Measurements from ENCODE around the gene LMX1A.

The LMX1A gene

DNA sequence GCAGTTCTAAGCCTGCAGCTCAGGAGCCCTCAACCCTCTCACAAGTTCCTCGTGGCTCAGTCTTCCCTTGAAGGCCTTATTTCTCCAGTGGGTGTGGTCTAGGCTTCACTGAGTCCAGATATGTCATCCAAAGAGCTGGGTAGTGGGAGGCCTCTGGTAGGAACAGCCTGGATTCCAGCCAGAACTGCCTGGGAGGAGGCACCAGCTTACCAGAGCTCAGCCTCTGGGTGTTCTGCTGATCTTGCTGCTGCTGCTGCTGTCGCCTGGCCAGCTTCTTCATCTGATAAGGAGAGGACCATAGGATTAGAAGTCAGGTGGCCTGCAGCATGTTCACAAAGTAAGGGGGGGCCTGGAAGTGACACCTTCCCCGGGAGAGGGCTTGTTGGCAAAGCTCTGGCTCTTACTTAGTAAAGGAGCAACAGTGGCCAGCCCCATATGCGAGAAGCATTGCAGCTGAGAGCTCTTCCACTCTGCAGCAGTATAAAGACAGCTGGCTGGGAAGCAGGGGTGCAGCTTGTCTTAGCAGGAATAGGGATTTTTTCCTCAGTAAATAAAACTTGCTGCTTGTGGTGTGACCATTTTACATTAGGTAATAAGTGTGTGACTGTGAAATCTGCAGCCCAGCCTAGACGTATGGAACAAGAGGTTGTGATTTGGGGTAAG, 148.5 kb downstream of the LMX1A start:
- DNase-seq, result no peak

DNA sequence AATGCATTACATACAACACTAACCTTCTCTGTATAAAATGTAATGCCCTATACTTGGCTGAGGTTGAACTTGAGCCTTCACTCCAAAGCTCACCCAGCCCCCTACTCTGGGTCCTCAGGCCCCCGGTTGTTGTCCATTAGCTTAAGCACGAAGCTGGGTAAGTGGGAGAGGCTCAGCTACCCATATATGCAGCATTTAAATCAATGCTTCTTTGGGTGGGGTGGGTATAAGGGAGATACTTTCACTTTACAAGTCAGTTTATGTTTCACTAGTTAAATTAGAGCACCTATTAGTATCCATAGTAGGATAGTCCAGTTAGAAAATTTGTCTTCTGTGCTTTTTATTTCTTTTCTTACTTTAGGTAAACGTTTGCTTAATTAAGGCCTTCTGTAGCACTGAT, 151.4 kb downstream of the LMX1A start:
- no peak for DNase-seq

DNA sequence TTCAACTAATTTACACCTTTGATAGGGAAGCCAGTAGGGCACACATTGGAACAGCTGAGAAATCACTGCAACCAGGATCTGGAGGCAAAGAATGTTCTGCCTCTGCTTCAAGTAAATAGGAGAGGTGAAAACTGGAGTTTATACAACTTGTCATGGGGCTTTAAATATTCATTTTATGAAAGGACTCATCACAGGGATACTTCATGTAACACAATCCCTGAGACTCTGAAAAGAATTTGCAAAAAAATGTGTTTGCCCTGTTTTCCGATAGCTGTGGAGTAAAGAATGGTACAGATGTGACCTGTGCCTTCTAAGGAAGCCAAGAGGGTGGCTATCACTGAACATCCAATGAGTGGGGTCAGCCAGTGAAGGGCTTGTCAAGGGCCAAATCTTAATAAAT, 152.0 kb downstream of the LMX1A start:
- no peak for DNase-seq

DNA sequence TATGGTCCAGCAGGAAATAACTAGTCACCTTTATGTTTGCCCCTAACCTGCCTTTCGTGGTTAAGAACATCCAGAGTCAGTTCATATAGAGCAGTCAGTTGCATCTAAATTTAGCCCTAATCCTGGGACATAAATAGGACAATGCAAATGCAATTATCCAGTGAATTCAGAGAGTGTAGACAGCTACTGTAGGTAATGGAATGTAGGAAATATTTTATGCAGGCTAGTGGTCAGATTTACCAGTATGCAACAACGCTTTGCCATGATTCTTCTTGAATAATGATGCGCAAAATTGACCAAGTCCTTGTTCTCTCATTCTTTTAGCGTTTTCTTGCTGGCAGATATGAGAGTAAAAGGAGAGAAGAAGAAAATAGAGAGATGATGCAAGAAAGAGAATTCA, 165.4 kb downstream of the LMX1A start:
- no peak for DNase-seq

DNA sequence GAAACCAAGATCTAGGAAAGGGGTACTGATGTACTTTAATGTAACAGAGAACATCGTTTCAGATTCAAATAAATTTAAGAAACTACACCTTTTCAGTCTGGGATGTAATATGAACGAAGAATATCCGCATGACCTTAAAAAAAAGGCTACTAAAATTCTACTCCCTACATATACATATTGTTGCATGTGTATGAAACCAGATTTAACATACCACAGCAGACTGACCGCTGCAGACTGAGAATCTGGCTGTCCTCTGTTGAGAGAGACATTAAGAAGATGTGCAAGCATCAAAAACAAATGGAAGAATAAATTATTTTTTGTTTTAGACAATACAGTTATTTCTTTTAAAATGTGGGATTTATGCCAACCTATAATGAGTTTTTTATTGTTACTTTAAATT, 166.6 kb downstream of the LMX1A start:
- DNase-seq, result no peak

DNA sequence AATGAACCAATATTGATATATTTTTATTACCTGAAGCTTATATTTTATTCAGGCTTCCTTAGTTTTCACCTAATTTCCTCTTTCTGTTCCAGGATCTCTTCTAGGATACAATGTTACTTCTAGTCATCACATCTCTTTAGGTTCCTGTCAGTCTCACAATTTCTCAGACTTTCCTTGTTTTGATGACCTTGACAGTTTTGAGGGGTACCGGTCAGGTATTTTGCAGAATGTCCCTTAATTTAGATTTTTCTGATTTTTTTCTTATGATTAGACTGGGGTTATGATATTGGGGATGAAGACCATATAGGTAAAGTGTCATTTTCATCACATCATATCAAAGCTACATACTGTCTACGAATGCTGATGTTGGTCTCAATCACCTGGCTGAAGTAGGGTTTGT, 167.5 kb downstream of the LMX1A start:
- DNase-seq, result no peak

DNA sequence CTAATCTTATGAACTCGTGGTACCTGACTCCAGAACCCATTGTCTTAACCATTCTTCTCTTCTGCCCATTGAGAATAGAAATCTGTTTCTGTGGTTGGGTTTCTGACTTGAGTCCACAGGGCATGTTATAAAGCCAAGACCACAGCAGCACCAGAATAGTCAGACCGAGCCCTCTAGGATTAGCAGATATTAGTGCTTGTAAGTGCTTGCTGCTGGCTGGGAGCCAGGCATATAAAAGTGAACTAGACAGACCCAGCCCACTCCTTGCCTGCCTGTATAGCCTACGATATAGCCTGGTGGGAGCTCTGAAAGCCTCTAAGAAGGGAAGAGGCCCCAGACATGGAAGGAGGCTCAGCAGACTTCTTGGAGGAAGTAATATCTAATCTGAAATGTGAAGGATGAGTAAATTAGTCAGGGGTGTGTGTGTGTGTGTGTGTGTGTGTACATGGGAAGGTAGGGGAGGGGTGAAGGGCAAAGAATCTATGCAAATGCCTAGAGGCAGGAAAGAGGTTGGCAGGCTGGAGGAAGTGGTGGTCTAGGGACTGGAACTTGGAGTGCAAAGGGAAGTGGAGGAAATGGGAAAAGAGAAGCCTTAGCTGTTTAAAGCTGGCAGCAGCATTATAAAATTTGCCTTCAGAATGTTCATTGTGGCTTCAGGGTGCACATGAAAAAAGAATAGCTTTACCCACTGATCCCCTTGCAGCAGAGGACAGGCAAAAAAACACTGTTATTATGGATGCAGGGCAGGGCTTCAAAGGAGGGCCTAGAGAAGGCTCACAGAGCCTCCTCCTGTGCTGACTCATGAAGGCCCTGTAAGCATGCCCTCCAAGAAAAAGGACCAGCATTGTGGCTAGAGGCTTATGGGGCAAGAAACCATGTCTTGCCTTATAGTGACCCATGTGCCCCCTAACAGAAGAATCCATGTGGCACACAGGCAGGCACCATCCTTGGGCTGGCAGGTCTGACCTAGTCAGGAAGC, 169.2 kb downstream of the LMX1A start:
- no peak for DNase-seq

DNA sequence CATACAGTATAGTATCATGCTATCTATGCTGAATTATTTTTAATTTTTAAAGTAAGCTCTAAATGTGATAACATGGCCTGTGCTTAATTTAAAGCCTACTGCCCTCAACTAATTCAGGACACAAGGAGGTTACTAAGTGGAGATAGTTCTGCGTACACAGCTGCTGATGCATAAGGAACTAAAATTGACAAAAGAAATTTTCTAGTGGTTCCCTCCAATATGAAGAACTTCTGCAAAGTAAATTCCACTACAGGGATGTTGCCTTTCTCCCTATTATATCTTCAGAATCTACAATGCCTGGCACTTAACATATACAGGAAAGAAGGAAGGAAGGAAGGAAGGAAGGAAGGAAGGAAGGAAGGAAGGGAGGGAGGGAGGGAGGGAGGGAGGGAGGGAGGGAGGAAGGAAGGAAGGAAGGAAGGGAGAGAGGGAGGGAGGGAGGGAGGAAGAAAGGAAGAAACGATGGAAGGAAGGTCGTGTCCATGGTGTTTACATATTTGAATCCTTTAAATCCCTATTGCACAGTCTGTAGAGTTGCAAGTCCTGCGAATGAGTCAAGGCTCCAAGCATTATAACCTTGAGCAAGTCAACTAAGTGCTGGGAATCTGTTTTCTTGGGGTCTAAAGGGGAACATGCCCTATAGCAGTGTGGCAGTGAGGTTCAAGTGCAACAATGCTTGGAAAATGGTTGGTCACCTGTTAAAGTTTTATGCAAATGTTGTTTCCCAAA, 171.2 kb downstream of the LMX1A start:
- no peak for DNase-seq

DNA sequence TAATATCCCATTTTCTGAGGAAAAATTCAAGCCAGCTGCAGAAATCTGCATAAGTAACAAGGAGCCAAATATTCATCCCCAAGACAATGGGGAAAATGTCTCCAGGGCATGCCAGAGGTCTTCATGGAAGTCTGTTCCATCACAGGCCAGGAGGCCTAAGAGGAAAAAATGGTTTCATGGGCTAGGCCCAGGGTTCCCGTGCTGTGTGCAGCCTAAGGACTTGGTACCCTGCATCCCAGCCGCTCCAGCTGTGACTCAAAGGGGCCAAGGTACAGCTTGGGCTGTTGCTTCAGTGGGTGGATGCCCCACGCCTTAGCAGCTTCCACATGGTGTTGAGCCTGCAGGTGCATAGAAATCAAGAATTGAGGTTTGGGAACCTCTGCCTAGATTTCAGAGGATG, 173.5 kb downstream of the LMX1A start:
- DNase-seq, result no peak

DNA sequence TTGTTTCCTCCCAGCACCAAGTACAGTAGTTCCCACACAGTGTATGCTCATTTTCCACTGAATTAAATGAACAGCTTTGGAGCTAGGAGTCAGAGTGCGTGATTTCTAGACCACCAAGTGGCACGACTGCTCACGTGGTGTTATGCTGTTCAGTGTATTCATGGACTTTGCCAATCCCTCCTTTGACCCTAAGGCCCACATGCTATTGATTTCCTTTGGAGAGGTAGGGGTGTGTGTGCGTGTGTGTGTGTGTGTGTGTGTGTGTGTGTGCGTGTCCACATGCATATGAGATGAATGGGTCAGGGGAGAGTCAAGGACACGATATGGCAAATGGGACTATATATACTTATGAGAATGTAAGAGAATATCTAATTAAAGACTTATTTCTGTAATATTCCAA, 177.2 kb downstream of the LMX1A start:
- no peak for DNase-seq

DNA sequence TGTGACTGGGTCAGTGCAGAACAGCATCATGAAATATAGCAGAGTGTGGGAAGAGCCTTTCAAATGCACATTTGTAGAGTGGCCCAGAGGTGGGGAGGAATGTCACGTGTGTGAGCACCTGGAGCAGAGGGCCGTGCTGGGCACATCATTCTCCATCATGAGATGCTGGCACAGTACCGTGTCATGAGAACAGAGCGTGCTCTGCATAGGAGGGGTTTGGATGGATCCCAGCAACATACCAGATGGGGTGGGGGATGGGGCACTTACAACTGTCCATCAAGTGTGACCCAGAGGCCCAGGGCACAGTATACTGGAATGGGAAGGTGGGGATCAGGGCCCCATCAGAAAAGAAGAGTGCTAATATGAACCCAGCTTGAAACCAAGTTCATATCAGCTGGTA, 182.0 kb downstream of the LMX1A start:
- no peak for DNase-seq

DNA sequence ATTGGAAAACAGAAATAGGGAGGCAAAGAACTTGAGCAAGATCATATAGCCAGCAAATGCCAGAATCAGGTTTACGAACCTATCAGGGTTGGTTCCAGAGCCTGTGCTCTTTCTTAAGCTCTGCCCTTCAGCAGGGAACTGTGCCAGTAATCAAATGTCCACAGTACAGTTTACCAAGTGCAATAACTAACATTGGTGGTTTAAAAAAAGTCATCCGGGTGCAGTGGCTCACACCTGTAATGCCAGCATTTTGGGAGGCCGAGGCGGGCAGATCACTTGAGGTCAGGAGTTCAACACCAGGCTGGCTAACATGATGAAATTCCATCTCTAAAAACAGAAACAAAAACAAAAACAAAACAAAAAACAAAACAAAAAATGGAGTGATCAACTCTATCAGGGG, 182.7 kb downstream of the LMX1A start:
- DNase-seq, result no peak

DNA sequence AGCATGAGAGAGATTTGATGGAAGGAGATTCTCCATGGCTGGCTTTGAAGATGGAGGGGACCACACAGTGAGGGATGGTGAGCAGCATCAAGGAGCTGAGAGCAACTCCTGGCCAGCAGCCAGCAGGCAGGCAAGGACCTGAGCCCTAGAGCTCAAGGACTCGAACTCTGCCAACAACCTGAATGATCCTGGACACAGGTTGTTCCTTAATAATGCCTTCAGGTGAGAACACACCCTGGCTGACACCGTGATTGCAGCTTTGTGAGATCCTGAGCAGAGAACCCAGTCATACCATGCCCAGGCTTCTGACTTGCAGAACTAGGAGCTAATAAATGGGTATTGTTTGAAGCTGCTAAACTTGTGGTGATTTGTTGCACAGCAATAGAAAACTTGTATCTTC, 183.1 kb downstream of the LMX1A start:
- DNase-seq, result no peak

DNA sequence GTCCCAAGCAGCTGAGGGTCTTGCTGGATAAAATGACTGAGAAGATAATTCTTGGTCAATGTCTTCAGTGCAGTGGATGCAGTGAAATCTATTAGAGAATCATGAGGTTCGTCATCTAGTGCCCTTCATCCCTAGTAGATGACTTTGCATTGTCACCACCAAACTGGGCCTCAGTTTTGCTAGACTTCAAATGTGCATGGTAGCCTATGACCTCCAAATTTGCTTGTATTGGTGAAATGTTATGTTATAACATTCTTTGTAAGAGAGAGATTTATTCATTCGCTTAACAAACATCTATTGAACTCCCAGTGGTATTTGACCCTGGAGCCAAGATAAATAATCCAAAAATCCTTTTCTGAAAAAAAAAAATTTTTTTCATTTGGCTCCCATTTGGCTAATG, 183.8 kb downstream of the LMX1A start:
- DNase-seq, result no peak

DNA sequence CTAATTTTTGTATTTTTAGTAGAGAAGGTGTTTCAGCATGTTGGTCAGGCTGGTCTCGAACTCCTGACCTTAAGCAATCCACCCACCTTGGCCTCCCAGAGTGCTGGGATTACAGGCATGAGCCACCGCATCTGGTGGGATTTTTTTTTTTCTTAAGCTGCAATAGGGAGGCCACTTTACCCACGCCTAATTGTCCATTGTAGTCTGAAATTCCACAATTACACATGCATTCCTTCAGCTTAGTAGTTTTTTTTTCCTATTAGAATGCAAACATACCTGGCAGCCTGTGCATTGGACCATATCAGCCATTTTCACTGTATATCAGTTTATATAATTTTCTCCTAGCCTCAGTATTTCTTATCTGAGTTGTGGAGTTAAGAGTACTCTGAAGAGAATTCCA, 186.8 kb downstream of the LMX1A start:
- no peak for DNase-seq

DNA sequence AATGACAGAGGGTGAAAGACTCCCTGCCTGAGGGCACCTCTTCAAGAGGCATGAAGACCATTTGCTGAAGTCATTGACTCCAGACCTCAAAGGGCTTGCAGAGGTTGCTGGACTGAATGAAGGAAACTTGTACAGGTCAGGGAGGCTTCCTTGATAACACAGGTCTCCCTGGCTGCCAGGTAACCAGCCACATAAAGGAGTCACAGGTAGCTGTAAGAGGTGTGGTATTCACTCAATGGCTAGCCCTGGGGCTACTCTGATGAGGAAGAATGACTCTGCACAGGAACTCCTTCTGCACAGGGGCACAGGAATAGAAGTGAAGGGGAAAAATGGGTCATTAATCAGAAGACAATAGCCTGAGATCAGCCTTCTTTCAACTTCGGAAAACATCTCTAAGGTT, 187.5 kb downstream of the LMX1A start:
- DNase-seq, result no peak

DNA sequence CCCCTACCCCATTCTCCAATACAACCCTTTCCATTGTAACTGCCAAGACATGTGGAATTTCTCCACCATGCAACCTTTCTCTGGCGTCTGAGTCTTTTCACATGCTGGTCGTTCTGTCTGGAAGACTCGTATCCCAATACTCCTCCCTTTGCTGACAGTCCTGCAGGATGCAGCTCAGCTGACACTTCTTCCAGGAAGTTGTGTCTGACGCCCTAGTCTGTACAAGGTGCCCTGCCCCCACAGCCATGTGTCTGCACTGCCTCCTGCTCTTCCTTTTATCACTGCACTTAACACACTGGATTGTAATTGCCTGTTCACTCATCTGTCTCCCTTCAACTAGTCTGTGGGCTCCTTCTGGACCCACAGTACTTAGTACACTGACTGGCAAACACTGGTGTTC, 188.0 kb downstream of the LMX1A start:
- no peak for DNase-seq

DNA sequence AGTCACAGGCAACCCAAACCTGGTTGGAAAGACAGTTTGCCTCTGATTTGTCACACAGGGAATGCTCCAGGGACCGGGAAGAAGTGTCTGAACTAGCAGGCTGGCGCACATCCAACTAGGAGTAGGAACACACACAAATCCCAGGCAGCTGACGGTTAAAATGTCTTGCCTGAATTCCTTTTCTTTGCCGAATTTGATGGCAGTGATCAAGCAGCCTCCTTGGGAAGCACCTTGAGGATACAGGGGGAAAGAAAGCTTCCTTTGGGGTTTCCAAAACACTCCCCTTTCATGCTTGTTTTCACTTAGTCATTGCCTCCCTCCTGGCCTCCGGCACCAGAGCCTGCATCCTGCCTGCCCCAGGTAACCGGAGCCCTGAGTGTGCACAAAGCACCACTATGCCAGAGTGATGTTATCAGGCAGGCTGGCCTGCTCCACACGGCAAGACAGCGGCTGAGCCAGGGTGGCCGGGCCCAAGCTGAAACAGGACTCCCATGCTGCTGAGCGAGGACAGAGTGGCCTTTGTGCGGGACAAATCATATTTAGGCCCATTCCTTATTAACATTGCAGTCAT, 193.8 kb downstream of the LMX1A start:
- no peak for DNase-seq

DNA sequence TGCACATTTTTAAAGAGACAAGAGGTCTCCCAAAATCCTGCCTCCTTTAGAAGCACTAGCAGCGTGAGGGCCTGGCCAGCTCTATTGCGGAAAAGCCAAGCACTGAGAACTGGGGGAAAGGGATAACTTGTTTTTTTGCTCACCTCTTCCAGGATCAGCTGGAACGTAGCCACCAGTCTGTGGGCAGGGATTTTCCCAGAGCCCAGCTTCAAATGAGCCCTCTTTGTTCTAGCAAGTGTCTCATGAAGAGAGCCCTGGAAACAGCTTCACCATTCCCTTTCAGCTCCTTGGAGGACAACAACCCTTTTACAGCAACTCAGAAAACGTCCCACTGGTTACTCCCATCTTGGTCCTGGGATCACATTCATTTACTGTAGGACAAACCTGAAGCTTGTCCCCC, 195.4 kb downstream of the LMX1A start:
- DNase-seq, result no peak

DNA sequence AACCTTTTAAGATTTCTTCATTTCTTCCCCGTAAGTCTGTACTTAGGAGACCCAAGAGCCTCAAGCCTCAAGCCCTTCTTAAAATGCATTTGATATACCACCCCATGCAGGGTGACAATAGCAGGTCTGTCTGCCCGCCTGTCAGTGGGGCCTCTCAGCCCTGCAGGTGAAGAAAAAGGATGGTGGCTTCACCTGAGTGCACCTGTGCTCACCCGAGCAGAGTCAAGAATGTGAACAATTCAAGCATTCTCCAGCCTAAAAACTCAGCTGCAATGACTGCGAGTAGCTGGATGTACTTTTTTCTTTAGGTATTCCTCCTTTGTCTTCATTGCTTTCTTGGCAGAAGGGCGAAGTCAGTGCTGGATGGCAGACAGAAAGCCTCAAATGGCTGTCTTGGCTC, 203.3 kb downstream of the LMX1A start:
- DNase-seq, result no peak

DNA sequence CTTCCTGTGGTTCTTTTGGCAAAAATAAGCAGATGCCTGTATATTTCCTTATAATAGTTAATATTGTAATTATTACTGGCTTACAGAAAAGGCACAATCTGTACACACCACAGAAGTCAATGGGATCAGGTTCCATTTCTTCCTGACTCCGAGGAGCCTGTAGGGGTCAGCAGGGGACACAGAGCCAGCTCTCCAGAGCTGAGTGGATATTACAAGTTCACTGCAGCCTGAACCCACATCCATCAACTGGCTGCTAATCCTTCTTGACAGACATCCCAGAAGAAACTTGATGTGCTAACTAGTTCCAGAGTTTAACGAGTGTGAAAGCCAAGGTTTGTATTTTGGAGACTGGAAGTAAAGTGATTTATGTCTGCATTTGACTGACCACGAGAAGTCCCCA, 203.8 kb downstream of the LMX1A start:
- DNase-seq, result no peak

DNA sequence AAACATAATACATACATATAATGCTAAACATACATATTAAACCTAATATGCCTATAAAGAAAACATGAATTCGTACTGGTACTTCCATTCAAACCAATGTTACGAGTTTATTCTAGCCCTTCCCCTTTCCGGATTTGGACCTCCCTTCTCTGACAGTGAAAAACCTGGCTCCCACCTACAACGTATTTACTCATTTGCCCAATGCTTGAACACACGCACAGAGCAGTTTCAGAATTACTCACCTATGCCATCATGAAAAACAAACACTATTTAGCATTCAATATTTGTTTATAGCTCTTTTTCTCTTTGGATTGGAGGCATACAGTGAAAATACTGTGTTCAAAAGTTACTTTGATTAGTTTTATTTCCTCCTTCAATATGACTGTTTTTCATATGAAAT, 204.4 kb downstream of the LMX1A start:
- no peak for DNase-seq
